GM12878 (cell line): ENCODE data around the gene PREX1. TPM values are rescaled to one million over a fixed set of nuclear protein-coding genes. Genes with fewer than 3 reads are reported as not detected.

Experiments
- ATF2 ChIP-seq: IDR thresholded peaks from 2 replicates; pipeline ENCODE4 v1.6.1; 2012; ENCODE audit warnings: low read length, inconsistent platforms
- CHD4 ChIP-seq: fragments of 200-600 bp; sonication (generic); IDR thresholded peaks from 2 replicates; pipeline ENCODE4 v1.6.1; 2016; ENCODE audit warnings: mild to moderate bottlenecking
- DPF2 ChIP-seq: fragments of 450-650 bp; IDR thresholded peaks from 2 replicates; pipeline ENCODE4 v1.6.1; 2017; ENCODE audit warnings: mild to moderate bottlenecking
- EGR1 ChIP-seq, 2 experiments: IDR thresholded peaks; 1 replicate in 1 of 2; 2 replicates in 1 of 2; pipeline ENCODE4 v1.6.1; 2011 to 2012; ENCODE audit warnings: low read depth in 2 of 2, low read length in 2 of 2, borderline replicate concordance in 1 of 2, mild to moderate bottlenecking in 1 of 2, moderate library complexity in 1 of 2
- HDAC6 ChIP-seq: fragments of 200-600 bp; sonication (generic); IDR thresholded peaks from one replicate; pipeline ENCODE4 v1.8.0; 2017; ENCODE audit warnings: antibody characterized with exemption; ENCODE audit not compliant: unreplicated experiment
- NFIC ChIP-seq: IDR thresholded peaks from 2 replicates; pipeline ENCODE4 v1.6.1; 2012; ENCODE audit warnings: low read depth, mild to moderate bottlenecking, inconsistent platforms, low read length, moderate library complexity
- PKNOX1 ChIP-seq: fragments of 450-650 bp; IDR thresholded peaks from 2 replicates; pipeline ENCODE4 v1.6.1; 2016; ENCODE audit warnings: mild to moderate bottlenecking
- POLR2AphosphoS2 ChIP-seq: IDR thresholded peaks from 2 replicates; pipeline ENCODE4 v1.6.1; 2011; ENCODE audit warnings: low read depth, mild to moderate bottlenecking, low read length, improper control_type of control experiment, moderate library complexity
- RB1 ChIP-seq: fragments of 450-650 bp; formaldehyde crosslinking; IDR thresholded peaks from 2 replicates; pipeline ENCODE4 v1.6.1; 2017; ENCODE audit warnings: mild to moderate bottlenecking, borderline replicate concordance
- RFX5 ChIP-seq: IDR thresholded peaks from 2 replicates; pipeline ENCODE4 v1.6.1; 2011; ENCODE audit warnings: low read depth, low read length, improper control_type of control experiment
- RUNX3 ChIP-seq: IDR thresholded peaks from 2 replicates; pipeline ENCODE4 v1.6.1; 2012; ENCODE audit warnings: low read length, inconsistent platforms
- SIN3A ChIP-seq: IDR thresholded peaks from 2 replicates; pipeline ENCODE4 v1.6.1; 2012; ENCODE audit warnings: low read depth, low read length, improper control_type of control experiment
- SIX5 ChIP-seq: IDR thresholded peaks from 2 replicates; pipeline ENCODE4 v1.6.1; 2011; ENCODE audit warnings: mild to moderate bottlenecking, low read depth, low read length, moderate library complexity; ENCODE audit not compliant: severe bottlenecking
- TCF12 ChIP-seq: IDR thresholded peaks from 2 replicates; pipeline ENCODE4 v1.6.1; 2011; ENCODE audit warnings: low read depth, mild to moderate bottlenecking, low read length
- YBX1 ChIP-seq: fragments of 450-650 bp; IDR thresholded peaks from 2 replicates; pipeline ENCODE4 v1.6.1; 2016; ENCODE audit warnings: antibody characterized with exemption
- ZBTB33 ChIP-seq: fragments of 450-650 bp; IDR thresholded peaks from 2 replicates; pipeline ENCODE4 v1.6.1; 2017; ENCODE audit warnings: mild to moderate bottlenecking
- ZNF217 ChIP-seq: fragments of 450-650 bp; IDR thresholded peaks from 2 replicates; pipeline ENCODE4 v1.6.1; 2017; ENCODE audit warnings: antibody characterized with exemption, mild to moderate bottlenecking
- ZNF274 ChIP-seq: IDR thresholded peaks from one replicate; pipeline ENCODE4 v1.8.0; 2011; ENCODE audit not compliant: insufficient read length, insufficient read depth
- ZNF384 ChIP-seq: IDR thresholded peaks from 2 replicates; pipeline ENCODE4 v1.6.1; 2012; ENCODE audit warnings: low read depth, mild to moderate bottlenecking, low read length, improper control_type of control experiment, borderline replicate concordance
- ZNF622 ChIP-seq: fragments of 450-650 bp; IDR thresholded peaks from 2 replicates; pipeline ENCODE4 v1.6.1; 2017; ENCODE audit warnings: mild to moderate bottlenecking, inconsistent platforms
- polyA plus RNA-seq, 11 experiments: library from polyadenylated mRNA; depleted of rRNA in 4 of 11; unstranded in 6 of 11; stranded (reverse) in 5 of 11; fragments of >200 nt; fragmentation: Nextera tagmentation in 4 of 11; fragmentation: Illumina TruSeq in 1 of 11; extraction: Ambion mirVana in 4 of 11; extraction: Trizol in 1 of 11; gene quantifications; 1 replicate in 1 of 11; 2 replicates in 10 of 11; pipeline versions ENCODE4 v1.2.1 to v1.2.3, GENCODE V29; 2011 to 2016; ENCODE audit warnings: inconsistent platforms in 2 of 11, missing spikeins in 2 of 11, low read depth in 1 of 11
- total RNA-seq, 4 experiments: library from RNA; depleted of rRNA in 3 of 4; stranded (reverse); fragments of >200 nt in 3 of 4; fragmentation: Illumina TruSeq in 1 of 4; extraction: Trizol in 1 of 4; gene quantifications; 2 replicates each; pipeline versions ENCODE4 v1.2.1 to v1.2.3, GENCODE V29; 2013 to 2021
- TF ChIP-seq, protein P1 (sequence below): fragments of 450-650 bp; IDR thresholded peaks from 2 replicates; pipeline ENCODE4 v1.6.1; 2016; ENCODE audit warnings: mild to moderate bottlenecking
- TF ChIP-seq, protein P2 (sequence below): IDR thresholded peaks from 2 replicates; pipeline ENCODE4 v1.6.1; 2011; ENCODE audit warnings: mild to moderate bottlenecking, low read depth, low read length, moderate library complexity; ENCODE audit not compliant: insufficient replicate concordance

PREX1 gene
- total and polyA plus RNA-seq, 10 of the 15 experiments (the other 5 are each of a cell fraction or from before 2014, with no cell fraction given): 2.6 to 114 (median 38.9) TPM

DNA sequence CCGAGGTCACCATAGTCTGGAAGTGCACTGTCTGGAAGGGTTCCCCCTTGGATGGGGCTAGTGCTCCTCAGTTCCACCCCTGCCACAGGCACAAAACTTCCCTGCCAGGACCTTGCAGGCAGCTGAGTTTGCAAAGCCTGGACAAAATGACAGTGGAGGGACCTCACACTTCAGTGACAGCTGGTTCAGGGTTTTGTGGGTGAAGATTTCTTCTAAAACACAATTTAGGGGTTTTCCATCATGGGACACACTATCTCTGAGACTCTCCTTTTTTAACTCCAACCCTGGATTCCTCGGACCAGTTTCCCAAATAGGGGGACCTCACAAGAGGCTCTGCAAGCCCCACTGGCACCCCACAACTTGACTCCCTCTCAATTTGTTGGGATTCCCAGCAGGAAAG is 33.6 kb upstream of the PREX1 start (continued):
- TF ChIP-seq ZNF274 (no peak), ZBTB33 (no peak), RUNX3 (peak; percentile 56), YBX1 (no peak), ZNF217 (no peak), TCF12 (peak; percentile 83), SIX5 (no peak), NFIC (no peak), DPF2 (0 out of 2 replicates have a peak, but pooled peaks have one; percentile 29), HDAC6 (no peak), PKNOX1 (0 out of 2 replicates have a peak, but pooled peaks have one; percentile 20), EGR1 (IDR thresholded peaks at IDR 0.05; ENCODE audit: borderline replicate concordance in 1 of 2, low read depth in 2 of 2, low read length in 2 of 2) (no peak), SIN3A (no peak), ZNF622 (no peak), RB1 (no peak), ATF2 (no peak), POLR2AphosphoS2 (no peak), ZNF384 (no peak), CHD4 (no peak), RFX5 (no peak)
- TF ChIP-seq, protein P1, sequence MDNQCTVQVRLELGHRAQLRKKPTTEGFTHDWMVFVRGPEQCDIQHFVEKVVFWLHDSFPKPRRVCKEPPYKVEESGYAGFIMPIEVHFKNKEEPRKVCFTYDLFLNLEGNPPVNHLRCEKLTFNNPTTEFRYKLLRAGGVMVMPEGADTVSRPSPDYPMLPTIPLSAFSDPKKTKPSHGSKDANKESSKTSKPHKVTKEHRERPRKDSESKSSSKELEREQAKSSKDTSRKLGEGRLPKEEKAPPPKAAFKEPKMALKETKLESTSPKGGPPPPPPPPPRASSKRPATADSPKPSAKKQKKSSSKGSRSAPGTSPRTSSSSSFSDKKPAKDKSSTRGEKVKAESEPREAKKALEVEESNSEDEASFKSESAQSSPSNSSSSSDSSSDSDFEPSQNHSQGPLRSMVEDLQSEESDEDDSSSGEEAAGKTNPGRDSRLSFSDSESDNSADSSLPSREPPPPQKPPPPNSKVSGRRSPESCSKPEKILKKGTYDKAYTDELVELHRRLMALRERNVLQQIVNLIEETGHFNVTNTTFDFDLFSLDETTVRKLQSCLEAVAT: no peak
- TF ChIP-seq, protein P2, sequence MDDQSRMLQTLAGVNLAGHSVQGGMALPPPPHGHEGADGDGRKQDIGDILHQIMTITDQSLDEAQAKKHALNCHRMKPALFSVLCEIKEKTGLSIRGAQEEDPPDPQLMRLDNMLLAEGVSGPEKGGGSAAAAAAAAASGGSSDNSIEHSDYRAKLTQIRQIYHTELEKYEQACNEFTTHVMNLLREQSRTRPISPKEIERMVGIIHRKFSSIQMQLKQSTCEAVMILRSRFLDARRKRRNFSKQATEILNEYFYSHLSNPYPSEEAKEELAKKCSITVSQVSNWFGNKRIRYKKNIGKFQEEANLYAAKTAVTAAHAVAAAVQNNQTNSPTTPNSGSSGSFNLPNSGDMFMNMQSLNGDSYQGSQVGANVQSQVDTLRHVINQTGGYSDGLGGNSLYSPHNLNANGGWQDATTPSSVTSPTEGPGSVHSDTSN: no peak
